Activated naive CD4-positive, alpha-beta T cell treated with anti-CD3 and anti-CD28 coated beads, Interleukin-2, amount 50 U/mL, for 24 hours (primary cell): ENCODE results near the gene WRAP73.

Experiments
- H3K27ac Mint-ChIP-seq: one replicate; pipeline ENCODE4 v1.8.0; 2021; ENCODE audit warnings: mild to moderate bottlenecking, mixed read lengths
- H3K27me3 Mint-ChIP-seq: one replicate; pipeline ENCODE4 v1.8.0; 2021; ENCODE audit warnings: mixed read lengths
- H3K36me3 Mint-ChIP-seq: one replicate; pipeline ENCODE4 v1.8.0; 2021; ENCODE audit warnings: mixed read lengths
- H3K4me1 Mint-ChIP-seq: one replicate; pipeline ENCODE4 v1.8.0; 2021; ENCODE audit warnings: mixed read lengths
- H3K4me3 Mint-ChIP-seq: one replicate; pipeline ENCODE4 v1.8.0; 2021; ENCODE audit warnings: mild to moderate bottlenecking, mixed read lengths
- H3K9me3 Mint-ChIP-seq: one replicate; pipeline ENCODE4 v1.8.0; 2021; ENCODE audit warnings: mixed read lengths

The WRAP73 gene

GRCh38 chr1:3674100-3675094 is 24.5 kb upstream of the WRAP73 start:
- peaks cover 13% of the 10 kb centered on the region for H3K4me1 Mint-ChIP-seq
- no peaks in the 10 kb centered on the region for H3K36me3 Mint-ChIP-seq
- no peak overlapping the region for H3K27ac Mint-ChIP-seq
- no peaks in the 10 kb centered on the region for H3K9me3 Mint-ChIP-seq
- H3K27me3 Mint-ChIP-seq = no peaks in the 10 kb centered on the region
- H3K4me3 Mint-ChIP-seq = no peak overlapping the region

- Mint-ChIP-seq H3K27ac (no peak overlapping the region), H3K27me3 (no peaks in the 10 kb centered on the region), H3K4me1 (peaks cover 10% of the 10 kb centered on the region), H3K36me3 (no peaks in the 10 kb centered on the region), H3K9me3 (no peaks in the 10 kb centered on the region), H3K4me3 (no peak overlapping the region)
Observed at GRCh38 chr1:3673381-3674099, 23.6 kb upstream of the WRAP73 start.

GRCh38 chr1:3672971-3673361 is 23.1 kb upstream of the WRAP73 start:
- Mint-ChIP-seq H3K4me3 (no peak overlapping the region), H3K36me3 (no peaks in the 10 kb centered on the region), H3K27ac (no peak overlapping the region), H3K4me1 (peaks cover 8% of the 10 kb centered on the region), H3K9me3 (no peaks in the 10 kb centered on the region), H3K27me3 (no peaks in the 10 kb centered on the region)

GRCh38 chr1:3672231-3672970 is 22.5 kb upstream of the WRAP73 start:
- peaks cover 2% of the 10 kb centered on the region for H3K4me1 Mint-ChIP-seq
- H3K27ac Mint-ChIP-seq = peak overlapping the region; percentile 41
- H3K9me3 Mint-ChIP-seq = no peaks in the 10 kb centered on the region
- no peaks in the 10 kb centered on the region for H3K27me3 Mint-ChIP-seq
- no peak overlapping the region for H3K4me3 Mint-ChIP-seq
- H3K36me3 Mint-ChIP-seq = no peaks in the 10 kb centered on the region

GRCh38 chr1:3671371-3672180 is 21.7 kb upstream of the WRAP73 start:
- H3K27ac Mint-ChIP-seq = no peak overlapping the region
- no peaks in the 10 kb centered on the region for H3K36me3 Mint-ChIP-seq
- H3K27me3 Mint-ChIP-seq = no peaks in the 10 kb centered on the region
- no peaks in the 10 kb centered on the region for H3K9me3 Mint-ChIP-seq
- H3K4me1 Mint-ChIP-seq = no peaks in the 10 kb centered on the region
- H3K4me3 Mint-ChIP-seq = no peak overlapping the region

GRCh38 chr1:3670823-3671265 is 20.9 kb upstream of the WRAP73 start:
- no peaks in the 10 kb centered on the region for H3K4me1 Mint-ChIP-seq
- H3K27ac Mint-ChIP-seq = no peak overlapping the region
- H3K27me3 Mint-ChIP-seq = no peaks in the 10 kb centered on the region
- H3K4me3 Mint-ChIP-seq = no peak overlapping the region
- H3K36me3 Mint-ChIP-seq = no peaks in the 10 kb centered on the region
- H3K9me3 Mint-ChIP-seq = no peaks in the 10 kb centered on the region

GRCh38 chr1:3669971-3670431 is 20.1 kb upstream of the WRAP73 start:
- H3K27me3 Mint-ChIP-seq = no peaks in the 10 kb centered on the region
- no peak overlapping the region for H3K27ac Mint-ChIP-seq
- no peaks in the 10 kb centered on the region for H3K9me3 Mint-ChIP-seq
- no peak overlapping the region for H3K4me3 Mint-ChIP-seq
- H3K4me1 Mint-ChIP-seq = no peaks in the 10 kb centered on the region
- H3K36me3 Mint-ChIP-seq = no peaks in the 10 kb centered on the region

- Mint-ChIP-seq H3K27me3 (no peaks in the 10 kb centered on the region), H3K27ac (no peak overlapping the region), H3K4me3 (no peak overlapping the region), H3K9me3 (no peaks in the 10 kb centered on the region), H3K36me3 (no peaks in the 10 kb centered on the region), H3K4me1 (no peaks in the 10 kb centered on the region)
Observed at GRCh38 chr1:3669421-3669821, 19.5 kb upstream of the WRAP73 start.

- Mint-ChIP-seq H3K4me3 (no peak overlapping the region), H3K4me1 (no peaks in the 10 kb centered on the region), H3K36me3 (no peaks in the 10 kb centered on the region), H3K27me3 (no peaks in the 10 kb centered on the region), H3K27ac (no peak overlapping the region), H3K9me3 (no peaks in the 10 kb centered on the region)
Observed at GRCh38 chr1:3668585-3669300, 18.8 kb upstream of the WRAP73 start.

GRCh38 chr1:3668148-3668547 is 18.2 kb upstream of the WRAP73 start:
- Mint-ChIP-seq H3K4me1 (no peaks in the 10 kb centered on the region), H3K27me3 (no peaks in the 10 kb centered on the region), H3K27ac (no peak overlapping the region), H3K36me3 (no peaks in the 10 kb centered on the region), H3K9me3 (no peaks in the 10 kb centered on the region), H3K4me3 (no peak overlapping the region)

- no peaks in the 10 kb centered on the region for H3K27me3 Mint-ChIP-seq
- no peak overlapping the region for H3K27ac Mint-ChIP-seq
- no peaks in the 10 kb centered on the region for H3K36me3 Mint-ChIP-seq
- H3K4me3 Mint-ChIP-seq = no peak overlapping the region
- no peaks in the 10 kb centered on the region for H3K9me3 Mint-ChIP-seq
- H3K4me1 Mint-ChIP-seq = no peaks in the 10 kb centered on the region
Observed at GRCh38 chr1:3664700-3665375, 14.9 kb upstream of the WRAP73 start.

- Mint-ChIP-seq H3K9me3 (no peaks in the 10 kb centered on the region), H3K4me1 (no peaks in the 10 kb centered on the region), H3K36me3 (no peaks in the 10 kb centered on the region), H3K27me3 (no peaks in the 10 kb centered on the region), H3K4me3 (no peak overlapping the region), H3K27ac (no peak overlapping the region)
Observed at GRCh38 chr1:3663999-3664699, 14.2 kb upstream of the WRAP73 start.

GRCh38 chr1:3662080-3662671 is 12.3 kb upstream of the WRAP73 start:
- H3K4me1 Mint-ChIP-seq = no peaks in the 10 kb centered on the region
- H3K4me3 Mint-ChIP-seq = no peak overlapping the region
- no peaks in the 10 kb centered on the region for H3K27me3 Mint-ChIP-seq
- no peaks in the 10 kb centered on the region for H3K9me3 Mint-ChIP-seq
- H3K27ac Mint-ChIP-seq = no peak overlapping the region
- no peaks in the 10 kb centered on the region for H3K36me3 Mint-ChIP-seq
